H9 (cell line): Measurements from ENCODE around the gene ZMYND12. TPM values are rescaled to one million over a fixed set of nuclear protein-coding genes. Genes with fewer than 3 reads are reported as not detected.

Experiments
- DNase-seq: peaks from one replicate; pipeline ENCODE4 v3.0.0-alpha.2; 2017
- H2AFZ ChIP-seq: one replicate; pipeline ENCODE4 v1.6.1; 2013; ENCODE audit warnings: mild to moderate bottlenecking, low read length, control low read depth, moderate library complexity
- H2AK5ac ChIP-seq: 2 replicates; pipeline ENCODE4 v1.6.1; 2013; ENCODE audit warnings: low read length, control low read depth, mixed read lengths; ENCODE audit not compliant: insufficient read length
- H2BK120ac ChIP-seq: one replicate; pipeline ENCODE4 v1.6.1; 2013; ENCODE audit warnings: low read depth, mild to moderate bottlenecking, low read length, control low read depth, inconsistent platforms; ENCODE audit not compliant: poor library complexity, severe bottlenecking
- H2BK12ac ChIP-seq: 2 replicates; pipeline ENCODE4 v1.6.1; 2013; ENCODE audit warnings: low read length, control low read depth, mixed read lengths, low read depth; ENCODE audit not compliant: insufficient read length
- H2BK15ac ChIP-seq: 2 replicates; pipeline ENCODE4 v1.6.1; 2013; ENCODE audit warnings: low read depth, low read length, control low read depth
- H2BK20ac ChIP-seq: one replicate; pipeline ENCODE4 v1.6.1; 2013; ENCODE audit warnings: low read depth, mild to moderate bottlenecking, low read length, control low read depth, inconsistent platforms; ENCODE audit not compliant: poor library complexity, severe bottlenecking
- H2BK5ac ChIP-seq: 2 replicates; pipeline ENCODE4 v1.6.1; 2013; ENCODE audit warnings: low read length, control low read depth, mixed read lengths; ENCODE audit not compliant: insufficient read length
- H3K14ac ChIP-seq: 2 replicates; pipeline ENCODE4 v1.6.1; 2013; ENCODE audit warnings: low read length, control low read depth; ENCODE audit not compliant: insufficient read depth
- H3K18ac ChIP-seq: 2 replicates; pipeline ENCODE4 v1.6.1; 2013; ENCODE audit warnings: low read depth, mild to moderate bottlenecking, mixed read lengths, low read length, control low read depth; ENCODE audit not compliant: insufficient read length
- H3K23ac ChIP-seq: 2 replicates; pipeline ENCODE4 v1.6.1; 2013; ENCODE audit warnings: low read length, control low read depth, mixed read lengths, low read depth; ENCODE audit not compliant: insufficient read length
- H3K23me2 ChIP-seq: 2 replicates; pipeline ENCODE4 v1.6.1; 2013; ENCODE audit warnings: low read depth, mild to moderate bottlenecking, mixed read lengths, low read length, control low read depth; ENCODE audit not compliant: insufficient read length, poor library complexity, severe bottlenecking
- H3K27ac ChIP-seq: 2 replicates; pipeline ENCODE4 v1.5.1; 2013; ENCODE audit warnings: low read length, control low read depth, mixed read lengths, low read depth; ENCODE audit not compliant: insufficient read length
- H3K27me3 ChIP-seq: 2 replicates; pipeline ENCODE4 v1.6.1; 2013; ENCODE audit warnings: low read length, control low read depth, inconsistent platforms; ENCODE audit not compliant: insufficient read depth
- H3K4ac ChIP-seq: 2 replicates; pipeline ENCODE4 v1.6.1; 2013; ENCODE audit warnings: low read depth, mild to moderate bottlenecking, control low read depth, inconsistent platforms, low read length, moderate library complexity
- H3K4me1 ChIP-seq: 2 replicates; pipeline ENCODE4 v1.6.1; 2013; ENCODE audit warnings: low read length, control low read depth, inconsistent platforms; ENCODE audit not compliant: insufficient read depth
- H3K4me2 ChIP-seq: 2 replicates; pipeline ENCODE4 v1.6.1; 2013; ENCODE audit warnings: low read length, control low read depth, mixed read lengths; ENCODE audit not compliant: insufficient read length, insufficient read depth
- H3K56ac ChIP-seq: 2 replicates; pipeline ENCODE4 v1.6.1; 2013; ENCODE audit warnings: low read depth, mild to moderate bottlenecking, mixed read lengths, low read length, control low read depth; ENCODE audit not compliant: insufficient read length
- H3K79me1 ChIP-seq: 2 replicates; pipeline ENCODE4 v1.6.1; 2013; ENCODE audit warnings: low read depth, mild to moderate bottlenecking, moderate library complexity, low read length, control low read depth, inconsistent platforms; ENCODE audit not compliant: insufficient read depth, poor library complexity, severe bottlenecking
- H3K79me2 ChIP-seq: 2 replicates; pipeline ENCODE4 v1.6.1; 2013; ENCODE audit warnings: low read length, control low read depth, inconsistent platforms; ENCODE audit not compliant: insufficient read depth
- H3K9ac ChIP-seq: 2 replicates; pipeline ENCODE4 v1.6.1; 2013; ENCODE audit warnings: low read length, control low read depth, mixed read lengths; ENCODE audit not compliant: insufficient read length; ENCODE audit errors: extremely low read depth
- H3K9me3 ChIP-seq: one replicate; pipeline ENCODE4 v1.6.1; 2013; ENCODE audit warnings: low read depth, low read length, inconsistent platforms; ENCODE audit not compliant: control insufficient read depth
- H3T11ph ChIP-seq: one replicate; pipeline ENCODE4 v1.6.1; 2013; ENCODE audit warnings: mild to moderate bottlenecking, low read length, control low read depth, inconsistent platforms
- H4K20me1 ChIP-seq: one replicate; pipeline ENCODE4 v1.6.1; 2013; ENCODE audit not compliant: control insufficient read depth, insufficient read length, insufficient read depth
- H4K5ac ChIP-seq: 2 replicates; pipeline ENCODE4 v1.6.1; 2013; ENCODE audit warnings: low read depth, mild to moderate bottlenecking, mixed read lengths, low read length, control low read depth; ENCODE audit not compliant: insufficient read length
- H4K8ac ChIP-seq: replicated peaks from 2 replicates; pipeline ENCODE4 v1.6.1; 2013; ENCODE audit warnings: low read length, control low read depth, mixed read lengths, low read depth; ENCODE audit not compliant: insufficient read length
- H4K91ac ChIP-seq: 2 replicates; pipeline ENCODE4 v1.6.1; 2013; ENCODE audit warnings: low read depth, mild to moderate bottlenecking, moderate library complexity, mixed read lengths, low read length, control low read depth; ENCODE audit not compliant: insufficient read length
- H3K27ac Mint-ChIP-seq, 3 experiments: 2 replicates in 2 of 3; 3 replicates in 1 of 3; pipeline ENCODE4 v1.8.0; 2020 to 2021; ENCODE audit warnings: mixed read lengths in 3 of 3, mild to moderate bottlenecking in 1 of 3, moderate library complexity in 1 of 3
- H3K27me3 Mint-ChIP-seq: 2 replicates; pipeline ENCODE4 v1.8.0; 2021; ENCODE audit warnings: low read depth, mild to moderate bottlenecking, moderate library complexity, mixed read lengths
- H3K36me3 Mint-ChIP-seq, 3 experiments: 2 replicates in 2 of 3; 3 replicates in 1 of 3; pipeline ENCODE4 v1.8.0; 2020 to 2021; ENCODE audit warnings: low read depth in 3 of 3, mixed read lengths in 3 of 3; ENCODE audit not compliant: insufficient read depth in 1 of 3
- H3K4me1 Mint-ChIP-seq, 2 experiments: 2 replicates each; pipeline ENCODE4 v1.8.0; 2020; ENCODE audit warnings: mixed read lengths in 2 of 2
- H3K4me3 Mint-ChIP-seq, 2 experiments: 2 replicates in 1 of 2; 3 replicates in 1 of 2; pipeline ENCODE4 v1.8.0; 2020 to 2021; ENCODE audit warnings: mild to moderate bottlenecking in 2 of 2, mixed read lengths in 2 of 2, moderate library complexity in 1 of 2
- H3K9me3 Mint-ChIP-seq, 2 experiments: 2 replicates in 1 of 2; 3 replicates in 1 of 2; pipeline ENCODE4 v1.8.0; 2020; ENCODE audit warnings: mild to moderate bottlenecking in 2 of 2, mixed read lengths in 2 of 2, moderate library complexity in 1 of 2
- CTCF ChIP-seq: fragments of 200-600 bp; sonication (generic); conservative IDR thresholded peaks from 3 replicates; pipeline ENCODE4 v1.8.0; 2021; ENCODE audit warnings: antibody characterized with exemption, mild to moderate bottlenecking
- WGBS: extraction: QIAGEN DNeasy Blood & Tissue Kit; methylation state at CpG from one replicate; pipeline ENCODE4 v1.1.7; 2013; ENCODE audit warnings: missing lambda C conversion rate, low lambda C conversion rate, mixed read lengths; ENCODE audit not compliant: insufficient read length; ENCODE audit errors: extremely low coverage; 5-methylcytosine and 5-hydroxymethylcytosine counted together
- total RNA-seq: library from RNA; stranded (reverse); gene quantifications from 2 replicates; pipeline ENCODE4 v1.2.1, GENCODE V29; 2021

The ZMYND12 gene
- total RNA-seq, 1 experiment from 2014 or later: 0.42 TPM

GRCh38 chr1:42454403-42454802 is 1.4 kb downstream of the ZMYND12 start:
- no CpG with 5 or more reads among the region's 5 CpGs for WGBS
- no peak overlapping the region for H2BK5ac ChIP-seq
- H4K20me1 ChIP-seq: no peaks in the 10 kb centered on the region
- no peak overlapping the region for H2AFZ ChIP-seq
- H4K5ac ChIP-seq: no peak overlapping the region
- no peak overlapping the region for H3K14ac ChIP-seq
- no peak overlapping the region for H3K18ac ChIP-seq
- DNase-seq: no peak
- Mint-ChIP-seq H3K4me1 (peaks cover 17 to 23% of the 10 kb centered on the region in 2 experiments), H3K4me3 (no peak overlapping the region), H3K27ac (no peak overlapping the region), H3K9me3 (no peaks in the 10 kb centered on the region), H3K27me3 (peaks cover 2% of the 10 kb centered on the region; the same call in 1 of the 2 replicates), H3K36me3 (peaks cover 4 to 16% (median 12%) of the 10 kb centered on the region in 3 experiments; a peak in 6 of 7 replicates)
- H2BK120ac ChIP-seq: no peak overlapping the region
- no peak overlapping the region for H2BK20ac ChIP-seq
- no peak overlapping the region for H3K27ac ChIP-seq
- no peak overlapping the region for H3K9ac ChIP-seq
- no peaks in the 10 kb centered on the region for H3K27me3 ChIP-seq
- no peak overlapping the region for H2BK15ac ChIP-seq
- TF ChIP-seq CTCF: no peak
- H3K79me1 ChIP-seq: no peaks in the 10 kb centered on the region
- H3K23me2 ChIP-seq: peaks cover 4% of the 10 kb centered on the region
- H3T11ph ChIP-seq: no peak overlapping the region
- H4K91ac ChIP-seq: no peak overlapping the region
- no peak overlapping the region for H3K4me2 ChIP-seq
- H2BK12ac ChIP-seq: no peak overlapping the region
- no peak overlapping the region for H3K23ac ChIP-seq
- no peaks in the 10 kb centered on the region for H3K4me1 ChIP-seq
- no peak overlapping the region for H2AK5ac ChIP-seq
- H4K8ac ChIP-seq: no peak overlapping the region
- H3K79me2 ChIP-seq: no peaks in the 10 kb centered on the region
- H3K4ac ChIP-seq: no peak overlapping the region
- H3K56ac ChIP-seq: no peak overlapping the region
- no peaks in the 10 kb centered on the region for H3K9me3 ChIP-seq
